SK-N-SH treated with all-trans-retinoic acid at 6 μM for 48 hours (cell line): Measurements from ENCODE around the gene ERFE.

Experiments used
- BACH2 ChIP-seq: fragments of 250-450 bp; sonication (Bioruptor Pico); IDR thresholded peaks from 2 replicates; pipeline ENCODE4 v1.9.0; 2021; ENCODE audit warnings: mild to moderate bottlenecking, borderline replicate concordance
- TCF4 ChIP-seq: fragments of 250-450 bp; sonication (Bioruptor Pico); IDR thresholded peaks from 2 replicates; pipeline ENCODE4 v1.8.0; 2021; ENCODE audit warnings: mild to moderate bottlenecking, moderate library complexity, borderline replicate concordance
- TSHZ2 ChIP-seq: fragments of 250-450 bp; sonication (Bioruptor Pico); IDR thresholded peaks from 2 replicates; pipeline ENCODE4 v1.5.0; 2020; ENCODE audit warnings: mild to moderate bottlenecking, moderate library complexity
- ZFP3 ChIP-seq: fragments of 250-450 bp; sonication (Bioruptor Pico); IDR thresholded peaks from 2 replicates; pipeline ENCODE4 v1.5.0; 2020; ENCODE audit warnings: mild to moderate bottlenecking, moderate library complexity
- ZFP30 ChIP-seq: fragments of 450-650 bp; formaldehyde crosslinking; IDR thresholded peaks from 2 replicates; pipeline ENCODE4 v1.5.0; 2022; ENCODE audit warnings: mild to moderate bottlenecking, moderate library complexity

DNA sequence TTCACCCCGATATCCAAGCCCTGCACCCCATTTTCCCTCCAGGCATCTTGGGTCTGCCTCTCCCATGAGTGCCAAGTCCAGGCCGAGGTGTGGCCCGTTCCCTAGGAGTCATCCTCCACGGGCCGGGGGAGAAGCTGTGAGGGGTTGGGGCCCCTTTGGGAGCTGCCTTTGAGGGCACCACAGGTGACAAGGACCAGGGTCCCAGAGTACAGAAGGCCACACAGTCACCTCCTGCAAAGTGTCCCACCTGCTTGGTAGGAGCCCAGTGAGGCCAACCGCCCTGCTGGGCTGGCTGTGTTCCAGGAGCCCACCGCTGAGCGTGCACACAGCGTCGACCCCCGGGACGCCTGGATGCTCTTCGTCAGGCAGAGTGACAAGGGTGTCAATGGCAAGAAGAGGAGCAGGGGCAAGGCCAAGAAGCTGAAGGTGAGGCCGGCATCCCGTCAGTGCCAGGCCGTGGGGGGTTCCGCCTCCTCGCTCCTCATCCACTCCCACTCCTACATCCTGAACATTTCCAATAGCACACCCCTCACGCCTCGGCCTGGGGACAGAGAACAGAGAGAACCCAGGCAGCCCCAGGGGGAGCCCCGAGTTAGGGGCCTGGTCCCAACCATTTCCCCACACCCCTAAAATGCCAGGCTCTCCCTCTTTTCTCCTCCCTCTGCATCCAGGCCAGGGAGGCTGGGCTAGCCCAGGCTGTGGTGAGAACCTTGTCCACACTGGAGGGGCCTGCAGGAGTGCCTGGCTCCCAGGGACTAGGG lies 2.7 kb downstream of the ERFE start:
- TF ChIP-seq TSHZ2 (CRISPR knock-in tag) (no peak), BACH2 (no peak), ZFP30 (CRISPR knock-in tag) (no peak), TCF4 (CRISPR knock-in tag) (no peak), ZFP3 (no peak)
